K562 (cell line): ENCODE data around the gene HOXD9. TPM values are rescaled to one million over a fixed set of nuclear protein-coding genes. Genes with fewer than 3 reads are reported as not detected.

ENCODE experiments used
- ATF6 ChIP-seq: sonication (generic); formaldehyde crosslinking; IDR thresholded peaks from 2 replicates; pipeline ENCODE4 v1.4.0; 2020; ENCODE audit warnings: mild to moderate bottlenecking, missing genetic modification reagents
- CBX1 ChIP-seq: sonication (generic); IDR thresholded peaks from 2 replicates; pipeline ENCODE4 v1.6.1; 2016; ENCODE audit warnings: antibody characterized with exemption, low read depth, mild to moderate bottlenecking
- MCM5 ChIP-seq: fragments of 450-650 bp; IDR thresholded peaks from 2 replicates; pipeline ENCODE4 v1.6.1; 2016; ENCODE audit warnings: low read depth
- MECOM ChIP-seq: fragments of 250-450 bp; sonication (Bioruptor Pico); IDR thresholded peaks from 2 replicates; pipeline ENCODE4 v1.8.0; 2022; ENCODE audit warnings: inconsistent platforms
- MTA2 ChIP-seq: fragments of 450-650 bp; IDR thresholded peaks from 2 replicates; pipeline ENCODE4 v1.6.1; 2016; ENCODE audit warnings: low read depth
- NR1H2 ChIP-seq: sonication (generic); formaldehyde crosslinking; IDR thresholded peaks from 2 replicates; pipeline ENCODE4 v1.4.0; 2020; ENCODE audit warnings: mild to moderate bottlenecking, missing genetic modification reagents
- NR4A1 ChIP-seq, 2 experiments: fragments of 250-450 bp in 1 of 2; fragments of 450-650 bp in 1 of 2; sonication (Bioruptor Pico) in 1 of 2; IDR thresholded peaks; 2 replicates each; pipeline versions ENCODE4 v1.4.0 to v1.6.1; 2016 to 2020; ENCODE audit warnings: mild to moderate bottlenecking in 2 of 2, missing compliant biosample characterization in 1 of 2, missing genetic modification characterization in 1 of 2, moderate library complexity in 1 of 2
- RAD21 ChIP-seq, 2 experiments: fragments of 250-450 bp in 1 of 2; fragments of 450-650 bp in 1 of 2; sonication (Bioruptor Pico) in 1 of 2; formaldehyde crosslinking in 1 of 2; IDR thresholded peaks in 1 of 2; conservative IDR thresholded peaks in 1 of 2; 2 replicates each; pipeline versions ENCODE4 v1.4.0 to v1.8.0; 2020 to 2022; ENCODE audit warnings: mild to moderate bottlenecking in 2 of 2, moderate library complexity in 1 of 2
- SMARCE1 ChIP-seq: fragments of 450-650 bp; IDR thresholded peaks from 2 replicates; pipeline ENCODE4 v1.7.1; 2016; ENCODE audit warnings: mild to moderate bottlenecking
- ZC3H4 ChIP-seq: sonication (generic); formaldehyde crosslinking; IDR thresholded peaks from 2 replicates; pipeline ENCODE4 v1.9.0; 2021; ENCODE audit warnings: missing genetic modification reagents, borderline replicate concordance
- ZNF584 ChIP-seq: fragments of 200-800 bp; sonication (Bioruptor generic); IDR thresholded peaks from 2 replicates; pipeline ENCODE4 v1.6.1; 2016; ENCODE audit warnings: low read depth, mild to moderate bottlenecking, missing genetic modification characterization, missing compliant biosample characterization
- ZNF589 ChIP-seq: fragments of 200-800 bp; sonication (Bioruptor generic); IDR thresholded peaks from 2 replicates; pipeline ENCODE4 v1.6.1; 2016; ENCODE audit warnings: low read depth, missing genetic modification characterization, missing compliant biosample characterization
- polyA plus RNA-seq, 8 experiments: library from polyadenylated mRNA; depleted of rRNA in 4 of 8; stranded (reverse) in 5 of 8; unstranded in 3 of 8; fragments of >200 nt; fragmentation: Nextera tagmentation in 2 of 8; fragmentation: Illumina TruSeq in 1 of 8; extraction: Ambion mirVana in 2 of 8; extraction: Trizol in 1 of 8; gene quantifications; 2 replicates each; pipeline versions ENCODE4 v1.2.1 to v1.2.3, GENCODE V29; 2011 to 2014; ENCODE audit warnings: inconsistent platforms in 1 of 8, missing spikeins in 1 of 8
- total RNA-seq, 7 experiments: library from RNA; depleted of rRNA in 6 of 7; stranded (reverse); fragments of >200 nt in 6 of 7; fragmentation: Illumina TruSeq in 2 of 7; extraction: Trizol in 2 of 7; gene quantifications; 2 replicates each; pipeline versions ENCODE4 v1.2.1 to v1.2.3, GENCODE V29; 2011 to 2021; ENCODE audit warnings: low replicate concordance in 1 of 7
- TF ChIP-seq, protein P1 (sequence below): fragments of 250-450 bp; sonication (Bioruptor Pico); IDR thresholded peaks from 2 replicates; pipeline ENCODE4 v1.8.0; 2022; ENCODE audit warnings: moderate library complexity, mild to moderate bottlenecking, inconsistent platforms
- TF ChIP-seq, protein P2 (sequence below): fragments of 250-450 bp; sonication (Bioruptor Pico); IDR thresholded peaks from 2 replicates; pipeline ENCODE4 v1.4.0; 2020
- TF ChIP-seq, protein P3 (sequence below): sonication (generic); formaldehyde crosslinking; IDR thresholded peaks from 2 replicates; pipeline ENCODE4 v1.8.1; 2023; ENCODE audit warnings: mild to moderate bottlenecking, missing genetic modification reagents

The HOXD9 gene
- total and polyA plus RNA-seq, 9 of the 15 experiments (the other 6 are each of a cell fraction or from before 2014, with no cell fraction given): not detected

- TF ChIP-seq RAD21 (CRISPR knock-in tag; conservative IDR thresholded peaks at IDR 0.05 in 1 of 2, IDR thresholded peaks at IDR 0.05 in 1 of 2): peak in 1 of 2 experiments; percentile 48; a peak in 2 of 4 replicates
- no peak for TF ChIP-seq ZNF589 (CRISPR knock-in tag)
- no peak for TF ChIP-seq MECOM (CRISPR knock-in tag)
- no peak for TF ChIP-seq ATF6 (CRISPR knock-in tag)
- TF ChIP-seq, protein P1, sequence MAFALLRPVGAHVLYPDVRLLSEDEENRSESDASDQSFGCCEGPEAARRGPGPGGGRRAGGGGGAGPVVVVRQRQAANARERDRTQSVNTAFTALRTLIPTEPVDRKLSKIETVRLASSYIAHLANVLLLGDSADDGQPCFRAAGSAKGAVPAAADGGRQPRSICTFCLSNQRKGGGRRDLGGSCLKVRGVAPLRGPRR (CRISPR knock-in tag): no peak
- TF ChIP-seq, protein P2, sequence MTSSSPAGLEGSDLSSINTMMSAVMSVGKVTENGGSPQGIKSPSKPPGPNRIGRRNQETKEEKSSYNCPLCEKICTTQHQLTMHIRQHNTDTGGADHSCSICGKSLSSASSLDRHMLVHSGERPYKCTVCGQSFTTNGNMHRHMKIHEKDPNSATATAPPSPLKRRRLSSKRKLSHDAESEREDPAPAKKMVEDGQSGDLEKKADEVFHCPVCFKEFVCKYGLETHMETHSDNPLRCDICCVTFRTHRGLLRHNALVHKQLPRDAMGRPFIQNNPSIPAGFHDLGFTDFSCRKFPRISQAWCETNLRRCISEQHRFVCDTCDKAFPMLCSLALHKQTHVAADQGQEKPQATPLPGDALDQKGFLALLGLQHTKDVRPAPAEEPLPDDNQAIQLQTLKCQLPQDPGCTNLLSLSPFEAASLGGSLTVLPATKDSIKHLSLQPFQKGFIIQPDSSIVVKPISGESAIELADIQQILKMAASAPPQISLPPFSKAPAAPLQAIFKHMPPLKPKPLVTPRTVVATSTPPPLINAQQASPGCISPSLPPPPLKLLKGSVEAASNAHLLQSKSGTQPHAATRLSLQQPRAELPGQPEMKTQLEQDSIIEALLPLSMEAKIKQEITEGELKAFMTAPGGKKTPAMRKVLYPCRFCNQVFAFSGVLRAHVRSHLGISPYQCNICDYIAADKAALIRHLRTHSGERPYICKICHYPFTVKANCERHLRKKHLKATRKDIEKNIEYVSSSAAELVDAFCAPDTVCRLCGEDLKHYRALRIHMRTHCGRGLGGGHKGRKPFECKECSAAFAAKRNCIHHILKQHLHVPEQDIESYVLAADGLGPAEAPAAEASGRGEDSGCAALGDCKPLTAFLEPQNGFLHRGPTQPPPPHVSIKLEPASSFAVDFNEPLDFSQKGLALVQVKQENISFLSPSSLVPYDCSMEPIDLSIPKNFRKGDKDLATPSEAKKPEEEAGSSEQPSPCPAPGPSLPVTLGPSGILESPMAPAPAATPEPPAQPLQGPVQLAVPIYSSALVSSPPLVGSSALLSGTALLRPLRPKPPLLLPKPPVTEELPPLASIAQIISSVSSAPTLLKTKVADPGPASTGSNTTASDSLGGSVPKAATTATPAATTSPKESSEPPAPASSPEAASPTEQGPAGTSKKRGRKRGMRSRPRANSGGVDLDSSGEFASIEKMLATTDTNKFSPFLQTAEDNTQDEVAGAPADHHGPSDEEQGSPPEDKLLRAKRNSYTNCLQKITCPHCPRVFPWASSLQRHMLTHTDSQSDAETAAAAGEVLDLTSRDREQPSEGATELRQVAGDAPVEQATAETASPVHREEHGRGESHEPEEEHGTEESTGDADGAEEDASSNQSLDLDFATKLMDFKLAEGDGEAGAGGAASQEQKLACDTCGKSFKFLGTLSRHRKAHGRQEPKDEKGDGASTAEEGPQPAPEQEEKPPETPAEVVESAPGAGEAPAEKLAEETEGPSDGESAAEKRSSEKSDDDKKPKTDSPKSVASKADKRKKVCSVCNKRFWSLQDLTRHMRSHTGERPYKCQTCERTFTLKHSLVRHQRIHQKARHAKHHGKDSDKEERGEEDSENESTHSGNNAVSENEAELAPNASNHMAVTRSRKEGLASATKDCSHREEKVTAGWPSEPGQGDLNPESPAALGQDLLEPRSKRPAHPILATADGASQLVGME: no peak
- TF ChIP-seq, protein P3, sequence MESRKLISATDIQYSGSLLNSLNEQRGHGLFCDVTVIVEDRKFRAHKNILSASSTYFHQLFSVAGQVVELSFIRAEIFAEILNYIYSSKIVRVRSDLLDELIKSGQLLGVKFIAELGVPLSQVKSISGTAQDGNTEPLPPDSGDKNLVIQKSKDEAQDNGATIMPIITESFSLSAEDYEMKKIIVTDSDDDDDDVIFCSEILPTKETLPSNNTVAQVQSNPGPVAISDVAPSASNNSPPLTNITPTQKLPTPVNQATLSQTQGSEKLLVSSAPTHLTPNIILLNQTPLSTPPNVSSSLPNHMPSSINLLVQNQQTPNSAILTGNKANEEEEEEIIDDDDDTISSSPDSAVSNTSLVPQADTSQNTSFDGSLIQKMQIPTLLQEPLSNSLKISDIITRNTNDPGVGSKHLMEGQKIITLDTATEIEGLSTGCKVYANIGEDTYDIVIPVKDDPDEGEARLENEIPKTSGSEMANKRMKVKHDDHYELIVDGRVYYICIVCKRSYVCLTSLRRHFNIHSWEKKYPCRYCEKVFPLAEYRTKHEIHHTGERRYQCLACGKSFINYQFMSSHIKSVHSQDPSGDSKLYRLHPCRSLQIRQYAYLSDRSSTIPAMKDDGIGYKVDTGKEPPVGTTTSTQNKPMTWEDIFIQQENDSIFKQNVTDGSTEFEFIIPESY (CRISPR knock-in tag): peak; percentile 79
- TF ChIP-seq MCM5: no peak
- TF ChIP-seq CBX1: no peak
- no peak for TF ChIP-seq ZC3H4 (CRISPR knock-in tag)
- no peak for TF ChIP-seq NR4A1 (CRISPR knock-in tag; IDR thresholded peaks at IDR 0.05)
- TF ChIP-seq NR4A1 (tag; IDR thresholded peaks at IDR 0.05): no peak
- no peak for TF ChIP-seq SMARCE1
- TF ChIP-seq NR1H2 (CRISPR knock-in tag): no peak
- TF ChIP-seq MTA2: no peak
- no peak for TF ChIP-seq ZNF584 (CRISPR knock-in tag)
Measured at GRCh38 chr2:176115883-176116813, 6.4 kb upstream of the HOXD9 start, which contains the start of gene HOXD10 (continued).
